Fibroblast of lung (primary cell): ENCODE measurements around the gene COL5A2. TPM values are rescaled to one million over a fixed set of nuclear protein-coding genes. Genes with fewer than 3 reads are reported as not detected.

Experiments
- DNase-seq, 2 donors: peaks; one replicate each; pipeline versions ENCODE4 v3.0.0 to v3.0.0-alpha.2; 2010; ENCODE audit warnings: low read depth in 2 of 2
- H2AFZ ChIP-seq: 2 replicates; pipeline ENCODE4 v1.5.1; 2012; ENCODE audit warnings: low read length, control low read depth, inconsistent platforms
- H3K27ac ChIP-seq: 2 replicates; pipeline ENCODE4 v1.5.1; 2011; ENCODE audit warnings: low read length, control low read depth; ENCODE audit not compliant: insufficient read depth
- H3K27me3 ChIP-seq: 2 replicates; pipeline ENCODE4 v1.5.1; 2011; ENCODE audit warnings: mild to moderate bottlenecking, low read length; ENCODE audit not compliant: control insufficient read depth, insufficient read depth
- H3K36me3 ChIP-seq: 2 replicates; pipeline ENCODE4 v1.5.1; 2011; ENCODE audit warnings: low read length; ENCODE audit not compliant: control insufficient read depth, insufficient read depth
- H3K4me1 ChIP-seq: 2 replicates; pipeline ENCODE4 v1.5.1; 2011; ENCODE audit warnings: low read length; ENCODE audit not compliant: control insufficient read depth, insufficient read depth; ENCODE audit errors: extremely low read depth
- H3K4me2 ChIP-seq: 2 replicates; pipeline ENCODE4 v1.5.1; 2011; ENCODE audit warnings: low read length, control low read depth; ENCODE audit not compliant: insufficient read depth; ENCODE audit errors: extremely low read depth
- H3K4me3 ChIP-seq, 4 experiments: fragments of 200-600 bp in 1 of 4; sonication (generic) in 1 of 4; replicated peaks in 1 of 4; 2 replicates each; pipeline ENCODE4 v1.5.1; 2011 to 2016; ENCODE audit warnings: low read length in 4 of 4, low read depth in 3 of 4, mild to moderate bottlenecking in 3 of 4, control low read depth in 2 of 4, inconsistent platforms in 1 of 4, mixed read lengths in 1 of 4; ENCODE audit not compliant: insufficient read depth in 1 of 4; ENCODE audit errors: control extremely low read depth in 1 of 4
- H3K79me2 ChIP-seq: 2 replicates; pipeline ENCODE4 v1.5.1; 2012; ENCODE audit warnings: mild to moderate bottlenecking, low read length, inconsistent platforms; ENCODE audit not compliant: control insufficient read depth, insufficient read depth
- H3K9ac ChIP-seq: 2 replicates; pipeline ENCODE4 v1.5.1; 2011; ENCODE audit warnings: mild to moderate bottlenecking, low read length, control low read depth; ENCODE audit not compliant: insufficient read depth
- H3K9me3 ChIP-seq: 2 replicates; pipeline ENCODE4 v1.5.1; 2012; ENCODE audit warnings: low read depth, low read length; ENCODE audit not compliant: control insufficient read depth, insufficient read depth
- H4K20me1 ChIP-seq: 2 replicates; pipeline ENCODE4 v1.5.1; 2011; ENCODE audit warnings: low read length; ENCODE audit not compliant: control insufficient read depth, insufficient read depth; ENCODE audit errors: extremely low read depth
- CTCF ChIP-seq, 2 donors: IDR thresholded peaks in 1 of 2; conservative IDR thresholded peaks in 1 of 2; 1 replicate in 1 of 2; 2 replicates in 1 of 2; pipeline ENCODE4 v1.5.1; 2011 to 2012; ENCODE audit warnings: low read length in 2 of 2, control low read depth in 1 of 2, inconsistent platforms in 1 of 2, low read depth in 1 of 2, mild to moderate bottlenecking in 1 of 2
- EZH2 ChIP-seq: IDR thresholded peaks from 2 replicates; pipeline ENCODE4 v1.5.1; 2012; ENCODE audit warnings: low read length, control low read depth, mild to moderate bottlenecking; ENCODE audit errors: missing control alignments
- polyA plus RNA-seq, 2 donors: library from polyadenylated mRNA; depleted of rRNA in 1 of 2; stranded (reverse) in 1 of 2; unstranded in 1 of 2; fragments of >200 nt; gene quantifications; 2 replicates each; pipeline ENCODE4 v1.2.1, GENCODE V29; 2011 to 2012; ENCODE audit warnings: missing spikeins in 1 of 2
- total RNA-seq: library from RNA; depleted of rRNA; stranded (reverse); fragments of >200 nt; gene quantifications from 2 replicates; pipeline ENCODE4 v1.2.1, GENCODE V29; 2014

COL5A2 gene
- total and polyA plus RNA-seq, 2 donors (not counting 1 experiment from before 2014, with no cell fraction given): 253 to 353 TPM

- no peaks in the 10 kb centered on the region for H3K9me3 ChIP-seq
- H3K27me3 ChIP-seq: no peaks in the 10 kb centered on the region
- no peak overlapping the region for H3K4me2 ChIP-seq
- peaks cover 14% of the 10 kb centered on the region for H3K4me1 ChIP-seq
- H3K79me2 ChIP-seq: peaks cover 56% of the 10 kb centered on the region
- H4K20me1 ChIP-seq: no peaks in the 10 kb centered on the region
- H3K9ac ChIP-seq: no peak overlapping the region
- no peak overlapping the region for H3K27ac ChIP-seq
- H3K36me3 ChIP-seq: no peaks in the 10 kb centered on the region
- no peak overlapping the region for H3K4me3 ChIP-seq
- no peak overlapping the region for H2AFZ ChIP-seq
- TF ChIP-seq CTCF (conservative IDR thresholded peaks at IDR 0.05 in 1 of 2, IDR thresholded peaks at IDR 0.05 in 1 of 2; ENCODE audit: low read depth in 1 of 2, low read length in 2 of 2) (no peak), EZH2 (no peak)
- no peak for DNase-seq
Measured at GRCh38 chr2:189118386-189118785, 61.2 kb downstream of the COL5A2 start.

GRCh38 chr2:189116979-189117378 is 62.6 kb downstream of the COL5A2 start:
- H3K27me3 ChIP-seq: no peaks in the 10 kb centered on the region
- no peak overlapping the region for H3K4me3 ChIP-seq
- no peak for TF ChIP-seq EZH2
- no peak for TF ChIP-seq CTCF (conservative IDR thresholded peaks at IDR 0.05 in 1 of 2, IDR thresholded peaks at IDR 0.05 in 1 of 2; ENCODE audit: low read depth in 1 of 2, low read length in 2 of 2)
- DNase-seq: peak in 1 of 2 donors; percentile 56
- H3K36me3 ChIP-seq: no peaks in the 10 kb centered on the region
- H4K20me1 ChIP-seq: no peaks in the 10 kb centered on the region
- H3K9ac ChIP-seq: no peak overlapping the region
- peaks cover 14% of the 10 kb centered on the region for H3K4me1 ChIP-seq
- H2AFZ ChIP-seq: no peak overlapping the region
- no peak overlapping the region for H3K27ac ChIP-seq
- H3K4me2 ChIP-seq: peak overlapping the region; percentile 20
- no peaks in the 10 kb centered on the region for H3K9me3 ChIP-seq
- H3K79me2 ChIP-seq: peaks cover 58% of the 10 kb centered on the region

- H3K9me3 ChIP-seq: no peaks in the 10 kb centered on the region
- no peak overlapping the region for H3K4me3 ChIP-seq
- H3K4me2 ChIP-seq: no peak overlapping the region
- no peaks in the 10 kb centered on the region for H3K27me3 ChIP-seq
- H4K20me1 ChIP-seq: no peaks in the 10 kb centered on the region
- no peak overlapping the region for H3K9ac ChIP-seq
- TF ChIP-seq CTCF (conservative IDR thresholded peaks at IDR 0.05 in 1 of 2, IDR thresholded peaks at IDR 0.05 in 1 of 2; ENCODE audit: low read depth in 1 of 2, low read length in 2 of 2) (no peak), EZH2 (no peak)
- no peaks in the 10 kb centered on the region for H3K36me3 ChIP-seq
- no peak overlapping the region for H2AFZ ChIP-seq
- peaks cover 60% of the 10 kb centered on the region for H3K79me2 ChIP-seq
- peak overlapping the region; percentile 65 for H3K27ac ChIP-seq
- peaks cover 14% of the 10 kb centered on the region for H3K4me1 ChIP-seq
- DNase-seq: peak in 1 of 2 donors; percentile 38
Measured at GRCh38 chr2:189116087-189116486, 63.5 kb downstream of the COL5A2 start.
